Measurements from ENCODE around the gene NT5DC3. TPM values are rescaled to one million over a fixed set of nuclear protein-coding genes. Genes with fewer than 3 reads are reported as not detected.

NT5DC3 gene
- total and polyA plus RNA-seq, 3 experiments from 2014 or later, result 0.93 to 10.0 (median 9.9) TPM

GRCh38 chr12:103736572-103736971 is 104.5 kb downstream of the NT5DC3 start:
- peaks cover 10 to 11% of the 10 kb centered on the region in 2 donors for H3K27me3 Mint-ChIP-seq
- no peak overlapping the region for H3K4me3 Mint-ChIP-seq
- Histone ChIP-seq H3K27ac (ENCODE audit: low read depth, low read length) (no peak overlapping the region), H3K9me3 (ENCODE audit: low read length) (no peaks in the 10 kb centered on the region), H3K4me3 (ENCODE audit: low read length) (no peak overlapping the region), H3K36me3 (ENCODE audit: insufficient read depth, low read length) (no peaks in the 10 kb centered on the region), H3K27me3 (ENCODE audit: insufficient read depth, low read length, poor library complexity, severe bottlenecking) (no peaks in the 10 kb centered on the region), H3K4me1 (ENCODE audit: insufficient read depth, low read length) (no peaks in the 10 kb centered on the region)
- no peaks in the 10 kb centered on the region for H3K36me3 Mint-ChIP-seq
- no peak overlapping the region for H3K27ac Mint-ChIP-seq
- H3K9me3 Mint-ChIP-seq, result peaks cover 0 to 1% (median 0%) of the 10 kb centered on the region in 5 donors
- CTCF ChIA-PET, result no interaction called here
- no peak for DNase-seq
- H3K4me1 Mint-ChIP-seq, result no peaks in the 10 kb centered on the region
- POLR2A ChIA-PET, result no interaction called here

- POLR2A ChIA-PET, result no interaction called here
- no peaks in the 10 kb centered on the region for H3K36me3 ChIP-seq (ENCODE audit: insufficient read depth, low read length)
- CTCF ChIA-PET, result no interaction called here
- H3K4me1 ChIP-seq (ENCODE audit: insufficient read depth, low read length), result no peaks in the 10 kb centered on the region
- no peak overlapping the region for H3K4me3 ChIP-seq (ENCODE audit: low read length)
- no peaks in the 10 kb centered on the region for H3K27me3 ChIP-seq (ENCODE audit: insufficient read depth, low read length, poor library complexity, severe bottlenecking)
- H3K27me3 Mint-ChIP-seq, result peaks cover 5 to 10% of the 10 kb centered on the region in 2 donors
- no peak overlapping the region for H3K27ac Mint-ChIP-seq
- H3K4me3 Mint-ChIP-seq, result no peak overlapping the region
- H3K4me1 Mint-ChIP-seq, result no peaks in the 10 kb centered on the region
- H3K36me3 Mint-ChIP-seq, result no peaks in the 10 kb centered on the region
- peaks cover 0 to 2% (median 0%) of the 10 kb centered on the region in 5 donors for H3K9me3 Mint-ChIP-seq
- H3K9me3 ChIP-seq (ENCODE audit: low read length), result no peaks in the 10 kb centered on the region
- H3K27ac ChIP-seq (ENCODE audit: low read depth, low read length), result no peak overlapping the region
- no peak for DNase-seq
Measured at GRCh38 chr12:103735291-103735690, 105.7 kb downstream of the NT5DC3 start.

DNA sequence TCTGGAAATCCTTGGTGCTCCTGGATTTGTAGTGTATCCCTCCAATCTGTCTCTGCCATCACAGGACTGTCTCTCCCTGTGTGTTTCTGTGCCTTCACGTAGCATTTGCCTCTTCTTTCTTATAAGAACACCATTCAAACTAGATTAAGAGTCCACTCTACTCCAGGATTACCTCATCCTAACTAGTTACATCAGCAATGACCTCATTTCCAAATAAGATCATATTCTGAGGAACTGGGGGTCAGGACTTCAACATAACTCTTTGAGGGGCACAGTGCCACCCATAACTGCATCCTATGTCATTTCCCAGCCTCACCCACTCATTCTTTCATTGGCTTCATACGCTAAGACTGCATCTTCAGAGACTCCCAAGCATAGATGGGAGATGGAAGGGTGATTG is 106.2 kb downstream of the NT5DC3 start:
- Histone ChIP-seq H3K4me3 (ENCODE audit: low read length) (no peak overlapping the region), H3K27me3 (ENCODE audit: insufficient read depth, low read length, poor library complexity, severe bottlenecking) (no peaks in the 10 kb centered on the region), H3K4me1 (ENCODE audit: insufficient read depth, low read length) (no peaks in the 10 kb centered on the region), H3K27ac (ENCODE audit: low read depth, low read length) (no peak overlapping the region), H3K9me3 (ENCODE audit: low read length) (no peaks in the 10 kb centered on the region), H3K36me3 (ENCODE audit: insufficient read depth, low read length) (no peaks in the 10 kb centered on the region)
- ChIA-PET CTCF (no interaction called here), POLR2A (no interaction called here)
- Mint-ChIP-seq H3K36me3 (no peaks in the 10 kb centered on the region), H3K27ac (no peak overlapping the region), H3K4me1 (no peaks in the 10 kb centered on the region), H3K27me3 (peaks cover 5 to 10% of the 10 kb centered on the region in 2 donors), H3K4me3 (no peak overlapping the region), H3K9me3 (peaks cover 0 to 2% (median 0%) of the 10 kb centered on the region in 5 donors)
- no peak for DNase-seq

GRCh38 chr12:103731539-103731938 is 109.5 kb downstream of the NT5DC3 start:
- ChIA-PET POLR2A (no interaction called here), CTCF (no interaction called here)
- H3K4me3 Mint-ChIP-seq, result no peak overlapping the region
- Histone ChIP-seq H3K9me3 (ENCODE audit: low read length) (no peaks in the 10 kb centered on the region), H3K4me3 (ENCODE audit: low read length) (no peak overlapping the region), H3K27ac (ENCODE audit: low read depth, low read length) (no peak overlapping the region), H3K4me1 (ENCODE audit: insufficient read depth, low read length) (no peaks in the 10 kb centered on the region), H3K36me3 (ENCODE audit: insufficient read depth, low read length) (no peaks in the 10 kb centered on the region), H3K27me3 (ENCODE audit: insufficient read depth, low read length, poor library complexity, severe bottlenecking) (no peaks in the 10 kb centered on the region)
- H3K27me3 Mint-ChIP-seq, result peaks cover 6 to 10% of the 10 kb centered on the region in 2 donors
- peaks cover 0 to 2% (median 0%) of the 10 kb centered on the region in 5 donors for H3K9me3 Mint-ChIP-seq
- DNase-seq, result no peak
- H3K36me3 Mint-ChIP-seq, result no peaks in the 10 kb centered on the region
- no peaks in the 10 kb centered on the region for H3K4me1 Mint-ChIP-seq
- H3K27ac Mint-ChIP-seq, result no peak overlapping the region

DNA sequence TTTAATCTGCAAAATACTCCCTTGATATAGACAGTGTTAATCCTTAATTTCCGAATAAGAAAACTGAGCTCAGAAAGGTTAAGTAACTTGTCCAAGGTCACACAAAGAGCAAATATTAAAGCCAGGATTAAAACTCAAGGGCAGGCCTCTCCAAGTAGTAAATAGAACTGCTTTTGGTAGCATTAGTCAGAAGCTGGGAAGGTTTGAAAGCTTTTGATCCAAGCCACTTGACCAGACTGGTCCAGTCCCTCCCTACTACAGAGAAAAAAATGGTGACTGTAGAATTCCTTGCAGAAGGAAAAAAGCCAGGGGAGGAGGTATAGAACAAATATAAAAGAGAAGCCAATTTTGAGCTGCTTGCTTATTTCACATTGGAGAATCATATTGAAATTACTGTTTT is 111.5 kb downstream of the NT5DC3 start:
- H3K27me3 ChIP-seq (ENCODE audit: insufficient read depth, low read length, poor library complexity, severe bottlenecking), result no peaks in the 10 kb centered on the region
- no peaks in the 10 kb centered on the region for H3K9me3 ChIP-seq (ENCODE audit: low read length)
- ChIA-PET CTCF (no interaction called here), POLR2A (no interaction called here)
- H3K27me3 Mint-ChIP-seq, result peaks cover 3 to 10% of the 10 kb centered on the region in 2 donors
- H3K4me3 Mint-ChIP-seq, result no peak overlapping the region
- no peak for DNase-seq
- no peak overlapping the region for H3K27ac Mint-ChIP-seq
- H3K36me3 Mint-ChIP-seq, result no peaks in the 10 kb centered on the region
- H3K36me3 ChIP-seq (ENCODE audit: insufficient read depth, low read length), result no peaks in the 10 kb centered on the region
- no peaks in the 10 kb centered on the region for H3K4me1 ChIP-seq (ENCODE audit: insufficient read depth, low read length)
- H3K9me3 Mint-ChIP-seq, result peaks cover 0 to 2% (median 0%) of the 10 kb centered on the region in 5 donors
- no peaks in the 10 kb centered on the region for H3K4me1 Mint-ChIP-seq
- H3K4me3 ChIP-seq (ENCODE audit: low read length), result no peak overlapping the region
- H3K27ac ChIP-seq (ENCODE audit: low read depth, low read length), result no peak overlapping the region

- no peaks in the 10 kb centered on the region for H3K36me3 Mint-ChIP-seq
- Histone ChIP-seq H3K27me3 (ENCODE audit: insufficient read depth, low read length, poor library complexity, severe bottlenecking) (no peaks in the 10 kb centered on the region), H3K4me1 (ENCODE audit: insufficient read depth, low read length) (no peaks in the 10 kb centered on the region), H3K27ac (ENCODE audit: low read depth, low read length) (no peak overlapping the region), H3K9me3 (ENCODE audit: low read length) (no peaks in the 10 kb centered on the region), H3K36me3 (ENCODE audit: insufficient read depth, low read length) (no peaks in the 10 kb centered on the region), H3K4me3 (ENCODE audit: low read length) (no peak overlapping the region)
- no peak overlapping the region for H3K27ac Mint-ChIP-seq
- peaks cover 3 to 10% of the 10 kb centered on the region in 2 donors for H3K27me3 Mint-ChIP-seq
- H3K9me3 Mint-ChIP-seq, result peaks cover 0 to 2% (median 0%) of the 10 kb centered on the region in 5 donors
- no peak for DNase-seq
- H3K4me3 Mint-ChIP-seq, result no peak overlapping the region
- CTCF ChIA-PET, result no interaction called here
- POLR2A ChIA-PET, result no interaction called here
- H3K4me1 Mint-ChIP-seq, result no peaks in the 10 kb centered on the region
Measured at GRCh38 chr12:103728323-103728722, 112.7 kb downstream of the NT5DC3 start.

- H3K9me3 Mint-ChIP-seq, result peaks cover 0 to 2% (median 0%) of the 10 kb centered on the region in 5 donors
- Histone ChIP-seq H3K9me3 (ENCODE audit: low read length) (no peaks in the 10 kb centered on the region), H3K27me3 (ENCODE audit: insufficient read depth, low read length, poor library complexity, severe bottlenecking) (no peaks in the 10 kb centered on the region), H3K27ac (ENCODE audit: low read depth, low read length) (no peak overlapping the region), H3K4me1 (ENCODE audit: insufficient read depth, low read length) (no peaks in the 10 kb centered on the region), H3K4me3 (ENCODE audit: low read length) (no peak overlapping the region), H3K36me3 (ENCODE audit: insufficient read depth, low read length) (no peaks in the 10 kb centered on the region)
- DNase-seq, result no peak
- no peak overlapping the region for H3K27ac Mint-ChIP-seq
- H3K27me3 Mint-ChIP-seq, result peaks cover 3 to 10% of the 10 kb centered on the region in 2 donors
- ChIA-PET POLR2A (no interaction called here), CTCF (no interaction called here)
- no peaks in the 10 kb centered on the region for H3K4me1 Mint-ChIP-seq
- no peaks in the 10 kb centered on the region for H3K36me3 Mint-ChIP-seq
- H3K4me3 Mint-ChIP-seq, result no peak overlapping the region
Measured at GRCh38 chr12:103727638-103728037, 113.4 kb downstream of the NT5DC3 start.

GRCh38 chr12:103725398-103725797 is 115.6 kb downstream of the NT5DC3 start:
- no peaks in the 10 kb centered on the region for H3K36me3 Mint-ChIP-seq
- Histone ChIP-seq H3K27me3 (ENCODE audit: insufficient read depth, low read length, poor library complexity, severe bottlenecking) (no peaks in the 10 kb centered on the region), H3K36me3 (ENCODE audit: insufficient read depth, low read length) (no peaks in the 10 kb centered on the region), H3K9me3 (ENCODE audit: low read length) (no peaks in the 10 kb centered on the region), H3K27ac (ENCODE audit: low read depth, low read length) (no peak overlapping the region), H3K4me3 (ENCODE audit: low read length) (no peak overlapping the region), H3K4me1 (ENCODE audit: insufficient read depth, low read length) (no peaks in the 10 kb centered on the region)
- no peak overlapping the region for H3K4me3 Mint-ChIP-seq
- no peak for DNase-seq
- H3K27ac Mint-ChIP-seq, result no peak overlapping the region
- CTCF ChIA-PET, result no interaction called here
- H3K4me1 Mint-ChIP-seq, result no peaks in the 10 kb centered on the region
- no peaks in the 10 kb centered on the region for H3K9me3 Mint-ChIP-seq
- peaks cover 2 to 5% of the 10 kb centered on the region in 2 donors for H3K27me3 Mint-ChIP-seq
- POLR2A ChIA-PET, result no interaction called here

Data from CD8-positive, alpha-beta memory T cell (primary cell).